NCI-H82 (cell line): ENCODE data around the gene C4orf50.
"Not testable (repeated sequence)": the region's sequence is repeated elsewhere in the genome, so short reads cannot be mapped to it uniquely, and the experiment has no call there.

Experiments
- DNase-seq: peaks from one replicate; lab custom pipeline; 2025; lab: John Stamatoyannopoulos, UW

The C4orf50 gene

GRCh38 chr4:5858020-5858769, 160.0 kb downstream of the C4orf50 start:
- no peak for DNase-seq

- no peak for DNase-seq
These were observed 161.0 kb downstream of the C4orf50 start for GRCh38 chr4:5857199-5857598.

GRCh38 chr4:5856362-5856761, 161.9 kb downstream of the C4orf50 start:
- not testable (repeated sequence) for DNase-seq

GRCh38 chr4:5854929-5855328, 163.3 kb downstream of the C4orf50 start:
- DNase-seq, result no peak

GRCh38 chr4:5852523-5853202, 165.6 kb downstream of the C4orf50 start:
- peak; percentile 96 for DNase-seq

GRCh38 chr4:5851637-5852301, 166.5 kb downstream of the C4orf50 start:
- no peak for DNase-seq
